Measurements from ENCODE around the gene SRMS. TPM values are rescaled to one million over a fixed set of nuclear protein-coding genes. Genes with fewer than 3 reads are reported as not detected.

SRMS gene
- total and polyA plus RNA-seq, 2 of the 13 experiments (the other 11 are each of a cell fraction or from before 2014, with no cell fraction given) = not detected

- CTCF ChIA-PET (ENCODE audit: low intra/inter-chr PET ratio, low total read pairs) = no interaction called here
- Histone ChIP-seq H3K4me2 (ENCODE audit: low read depth, low read length) (peak overlapping the region; percentile 42; the same call in 1 of the 2 replicates), H3K27ac (ENCODE audit: extremely low read length, insufficient read depth, low read length) (no peak overlapping the region)
Observed at GRCh38 chr20:63543733-63544132, 3.8 kb downstream of the SRMS start.

GRCh38 chr20:63543131-63543530 is 4.4 kb downstream of the SRMS start:
- no peak for DNase-seq (ENCODE audit: low spot score)
- 43% methylated on average over 10 of the region's 10 CpGs for WGBS (ENCODE audit: low lambda C conversion rate)
- H3K4me1 ChIP-seq (ENCODE audit: insufficient read depth, low read length) = peaks cover 38% of the 10 kb centered on the region
- TF ChIP-seq GTF3A (CRISPR knock-in tag; conservative IDR thresholded peaks at IDR 0.05) (no peak), ZNF335 (CRISPR knock-in tag; IDR thresholded peaks at IDR 0.05) (no peak), GABPB1 (CRISPR knock-in tag; IDR thresholded peaks at IDR 0.05) (0 out of 2 replicates have a peak, but pooled peaks have one; percentile 6), NR0B2 (CRISPR knock-in tag; IDR thresholded peaks at IDR 0.05) (no peak), ZNF550 (CRISPR knock-in tag; IDR thresholded peaks at IDR 0.05; ENCODE audit: borderline replicate concordance) (0 out of 2 replicates have a peak, but pooled peaks have one; percentile 80), ZBTB44 (CRISPR knock-in tag; IDR thresholded peaks at IDR 0.05) (no peak), SP140L (CRISPR knock-in tag; IDR thresholded peaks at IDR 0.05; ENCODE audit: borderline replicate concordance) (no peak), NFE2L1 (CRISPR knock-in tag; IDR thresholded peaks at IDR 0.05; ENCODE audit: borderline replicate concordance) (0 out of 2 replicates have a peak, but pooled peaks have one; percentile 33)
- H3K9me3 ChIP-seq (ENCODE audit: low read length) = no peaks in the 10 kb centered on the region
- no peak overlapping the region for H3K27ac ChIP-seq (ENCODE audit: extremely low read length, insufficient read depth, low read length)
- intact Hi-C loops (cut with micrococcal nuclease; ENCODE audit: unreplicated experiment) = no loop called here
- ATAC-seq = no peak
- H3K4me2 ChIP-seq (ENCODE audit: low read depth, low read length) = no peak overlapping the region
- in situ Hi-C loops (cut with HindIII; ENCODE audit: extremely low pct_ligation_motif_present, low pct_unique_long_range_greater_than_20kb) = no loop called here
- ChIA-PET CTCF (ENCODE audit: low intra/inter-chr PET ratio, low total read pairs) (no interaction called here), POLR2A (interaction anchor here (1.2 kb wide), 1 partner anchor 23 kb away, joined by 5 read pairs; the partner anchor contains the start of gene PPDPF)
- H4K20me1 ChIP-seq (ENCODE audit: insufficient read depth, low read length) = no peaks in the 10 kb centered on the region; the same call in 1 of the 2 replicates
- peaks cover 48 to 91% of the 10 kb centered on the region in 2 experiments for H3K27me3 ChIP-seq (ENCODE audit: control insufficient read depth in 1 of 2, insufficient read depth in 2 of 2, low read length in 2 of 2)
- no TSS peak for BruUV-seq (replicated peaks)
- no peak overlapping the region for H3K9ac ChIP-seq (ENCODE audit: insufficient read depth, low read depth, low read length)
- H3K4me3 ChIP-seq (replicated peaks in 1 of 3; ENCODE audit: insufficient read depth in 1 of 3, low read depth in 2 of 3, low read length in 3 of 3) = no peak overlapping the region
- FAIRE-seq = no peak
- no peak overlapping the region for H2AFZ ChIP-seq (ENCODE audit: low read length)
- no peaks in the 10 kb centered on the region for H3K79me2 ChIP-seq (ENCODE audit: insufficient read depth, low read length)
- no peaks in the 10 kb centered on the region for H3K36me3 ChIP-seq (replicated peaks in 1 of 2; ENCODE audit: control insufficient read depth in 1 of 2, insufficient read depth in 2 of 2, low read length in 2 of 2)

More at GRCh38 chr20:63543733-63544132, 3.8 kb downstream of the SRMS start:
- DNase-seq (ENCODE audit: low spot score) = no peak
- H3K9me3 ChIP-seq (ENCODE audit: low read length) = no peaks in the 10 kb centered on the region
- intact Hi-C loops (cut with micrococcal nuclease; ENCODE audit: unreplicated experiment) (no loop called here), in situ Hi-C loops (cut with HindIII; ENCODE audit: extremely low pct_ligation_motif_present, low pct_unique_long_range_greater_than_20kb) (no loop called here)
- no TSS peak for BruUV-seq (replicated peaks)
- H3K4me3 ChIP-seq (replicated peaks in 1 of 3; ENCODE audit: insufficient read depth in 1 of 3, low read depth in 2 of 3, low read length in 3 of 3) = peak overlapping the region in 1 of 3 experiments; percentile 41; a peak in 1 of 6 replicates
- H3K27me3 ChIP-seq (ENCODE audit: control insufficient read depth in 1 of 2, insufficient read depth in 2 of 2, low read length in 2 of 2) = peaks cover 52 to 97% of the 10 kb centered on the region in 2 experiments
- POLR2A ChIA-PET = interaction anchor here (0.8 to 1.2 kb wide), 4 partner anchors 9 to 30 kb away, joined by 3 to 5 read pairs (median 4); partner anchors contain the start of genes HELZ2 and PPDPF
- H3K9ac ChIP-seq (ENCODE audit: insufficient read depth, low read depth, low read length) = no peak overlapping the region
- no peak overlapping the region for H2AFZ ChIP-seq (ENCODE audit: low read length)
- no peaks in the 10 kb centered on the region; the same call in 1 of the 2 replicates for H4K20me1 ChIP-seq (ENCODE audit: insufficient read depth, low read length)
- peak; percentile 28; the same call in 1 of the 2 replicates for TF ChIP-seq IKZF1 (IDR thresholded peaks at IDR 0.05)
- TF ChIP-seq FUBP1 (CRISPR knock-in tag; IDR thresholded peaks at IDR 0.05; ENCODE audit: borderline replicate concordance) = no peak
- peak; percentile 86; the same call in 1 of the 2 replicates for TF ChIP-seq ARNT (IDR thresholded peaks at IDR 0.05)
- TF ChIP-seq ZNF24 (IDR thresholded peaks at IDR 0.05) = peak; percentile 96
- TF ChIP-seq YEATS4 (CRISPR knock-in tag; IDR thresholded peaks at IDR 0.05; ENCODE audit: borderline replicate concordance) = no peak
- 0 out of 2 replicates have a peak, but pooled peaks have one; percentile 6 for TF ChIP-seq CREB1 (IDR thresholded peaks at IDR 0.05)
- TF ChIP-seq CREB1 (CRISPR knock-in tag; IDR thresholded peaks at IDR 0.05) = no peak
- no peaks in the 10 kb centered on the region for H3K36me3 ChIP-seq (replicated peaks in 1 of 2; ENCODE audit: control insufficient read depth in 1 of 2, insufficient read depth in 2 of 2, low read length in 2 of 2)
- ATAC-seq = no peak
- no peaks in the 10 kb centered on the region for H3K79me2 ChIP-seq (ENCODE audit: insufficient read depth, low read length)
- peak; percentile 43 for FAIRE-seq
- 30% methylated on average over 6 of the region's 6 CpGs for WGBS (ENCODE audit: low lambda C conversion rate)
- H3K4me1 ChIP-seq (ENCODE audit: insufficient read depth, low read length) = peaks cover 32% of the 10 kb centered on the region
